Muscle layer of duodenum (tissue), 2 donors: ENCODE results near the gene GET4.

Source experiments
- H3K27ac ChIP-seq: one replicate; pipeline ENCODE4 v1.7.0; 2013; ENCODE audit warnings: mild to moderate bottlenecking, low read length
- H3K27me3 ChIP-seq: one replicate; pipeline ENCODE4 v1.7.0; 2013; ENCODE audit warnings: low read depth, mild to moderate bottlenecking, control low read depth, low read length
- H3K36me3 ChIP-seq, 2 donors: one replicate each; pipeline ENCODE4 v1.7.0; 2013; ENCODE audit warnings: low read length in 2 of 2, control low read depth in 1 of 2, mild to moderate bottlenecking in 1 of 2; ENCODE audit not compliant: insufficient read depth in 2 of 2, control insufficient read depth in 1 of 2
- H3K4me1 ChIP-seq, 2 donors: one replicate each; pipeline ENCODE4 v1.7.0; 2013; ENCODE audit warnings: low read length in 2 of 2, mild to moderate bottlenecking in 2 of 2, control low read depth in 1 of 2, moderate library complexity in 1 of 2; ENCODE audit not compliant: insufficient read depth in 2 of 2, control insufficient read depth in 1 of 2
- H3K4me3 ChIP-seq, 2 donors: one replicate each; pipeline ENCODE4 v1.7.0; 2013; ENCODE audit warnings: low read length in 2 of 2, low read depth in 1 of 2, mild to moderate bottlenecking in 1 of 2
- H3K9me3 ChIP-seq, 2 donors: one replicate each; pipeline ENCODE4 v1.7.0; 2013; ENCODE audit warnings: low read length in 2 of 2, control low read depth in 1 of 2, mild to moderate bottlenecking in 1 of 2; ENCODE audit not compliant: control insufficient read depth in 1 of 2
- donor health status: healthy.

The GET4 gene

DNA sequence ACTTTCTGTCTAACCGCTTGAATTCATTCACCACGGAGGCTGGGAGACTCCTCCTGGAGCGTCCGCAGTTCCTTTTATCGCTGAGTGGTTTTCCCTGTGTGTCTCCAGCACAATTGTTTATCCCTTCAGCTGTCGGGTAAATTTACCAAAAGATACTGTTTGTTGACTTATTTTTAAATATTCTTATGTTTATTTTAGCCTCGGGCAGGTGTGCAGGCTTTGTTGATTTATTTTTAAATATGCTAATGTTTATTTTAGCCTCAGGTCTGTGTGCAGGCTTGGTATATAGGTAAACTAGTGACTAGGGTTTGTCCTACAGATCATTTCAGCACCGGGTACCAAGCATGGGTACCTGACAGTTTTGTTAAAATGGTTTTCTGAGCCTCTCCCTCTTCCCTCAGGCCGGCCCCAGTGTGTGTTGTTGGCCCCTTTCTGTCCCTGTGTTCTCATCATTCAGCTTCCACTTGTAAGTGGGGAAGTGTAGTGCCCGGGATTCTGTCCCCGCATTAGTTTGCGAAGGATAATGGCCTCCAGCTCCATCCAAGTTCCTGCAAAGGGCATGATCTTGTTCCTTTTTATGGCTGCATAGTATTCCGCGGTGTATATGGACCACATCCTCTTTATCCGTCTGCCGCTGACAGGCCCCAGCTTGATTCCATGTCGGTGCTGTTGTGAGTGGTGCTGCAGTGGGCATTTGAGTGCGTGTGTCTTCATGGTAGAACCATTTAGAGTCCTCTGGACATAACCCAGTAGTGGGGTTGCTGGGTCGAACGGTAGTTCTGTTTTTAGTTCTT lies 5.3 kb downstream of the GET4 start:
- peaks cover 0 to 56% of the 10 kb centered on the region in 2 donors for H3K4me1 ChIP-seq
- no peaks in the 10 kb centered on the region for H3K27me3 ChIP-seq
- H3K9me3 ChIP-seq, result no peaks in the 10 kb centered on the region
- H3K27ac ChIP-seq, result no peak overlapping the region
- H3K4me3 ChIP-seq, result no peak overlapping the region
- peaks cover 2 to 8% of the 10 kb centered on the region in 2 donors for H3K36me3 ChIP-seq

GRCh38 chr7:882336-883035 lies 6.1 kb downstream of the GET4 start:
- no peaks in the 10 kb centered on the region for H3K9me3 ChIP-seq
- H3K27me3 ChIP-seq, result no peaks in the 10 kb centered on the region
- no peak overlapping the region for H3K4me3 ChIP-seq
- peaks cover 8 to 16% of the 10 kb centered on the region in 2 donors for H3K36me3 ChIP-seq
- no peak overlapping the region for H3K27ac ChIP-seq
- H3K4me1 ChIP-seq, result peaks cover 0 to 56% of the 10 kb centered on the region in 2 donors

GRCh38 chr7:883055-884021 lies 7.0 kb downstream of the GET4 start:
- Histone ChIP-seq H3K27ac (no peak overlapping the region), H3K4me1 (peaks cover 0 to 47% of the 10 kb centered on the region in 2 donors), H3K27me3 (no peaks in the 10 kb centered on the region), H3K36me3 (peaks cover 13 to 25% of the 10 kb centered on the region in 2 donors), H3K9me3 (no peaks in the 10 kb centered on the region), H3K4me3 (no peak overlapping the region)

GRCh38 chr7:884191-885003 lies 8.0 kb downstream of the GET4 start:
- H3K27me3 ChIP-seq, result no peaks in the 10 kb centered on the region
- peaks cover 0 to 37% of the 10 kb centered on the region in 2 donors for H3K4me1 ChIP-seq
- H3K36me3 ChIP-seq, result peaks cover 13 to 33% of the 10 kb centered on the region in 2 donors
- no peak overlapping the region for H3K4me3 ChIP-seq
- H3K9me3 ChIP-seq, result no peaks in the 10 kb centered on the region
- no peak overlapping the region for H3K27ac ChIP-seq

DNA sequence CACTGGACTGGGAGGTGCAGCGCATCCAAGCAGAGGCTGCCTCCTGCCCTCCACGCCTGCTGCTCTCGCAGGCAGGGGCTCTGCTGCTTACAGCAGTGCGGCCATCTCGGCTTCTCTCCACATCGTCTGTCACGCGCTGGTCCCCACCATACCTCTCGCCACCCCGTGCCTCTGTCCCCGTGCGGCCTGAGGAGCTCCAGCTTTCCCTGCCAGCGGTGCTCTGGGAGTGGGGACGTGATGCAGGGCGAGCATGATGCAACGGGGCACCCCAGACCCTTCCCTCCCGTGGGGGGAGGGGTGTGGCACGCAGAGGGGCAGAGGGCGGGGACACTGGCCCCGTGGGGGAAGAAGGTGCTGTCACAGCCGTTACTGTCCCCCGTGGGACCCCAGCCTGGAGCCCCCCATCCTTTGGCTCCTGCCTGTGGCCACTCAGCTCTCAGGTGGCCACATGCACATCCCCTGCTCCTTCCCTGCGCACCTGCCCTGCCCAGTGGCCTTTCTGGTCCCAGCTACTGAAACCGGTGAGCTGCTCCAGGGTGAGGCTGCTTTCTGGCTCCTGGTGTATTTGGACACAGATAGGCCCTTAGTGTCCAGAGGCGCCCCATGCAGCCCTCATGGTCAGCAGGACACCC lies 9.0 kb downstream of the GET4 start:
- peaks cover 0 to 33% of the 10 kb centered on the region in 2 donors for H3K4me1 ChIP-seq
- no peak overlapping the region for H3K27ac ChIP-seq
- no peaks in the 10 kb centered on the region for H3K9me3 ChIP-seq
- H3K4me3 ChIP-seq, result no peak overlapping the region
- H3K36me3 ChIP-seq, result peaks cover 13 to 33% of the 10 kb centered on the region in 2 donors
- no peaks in the 10 kb centered on the region for H3K27me3 ChIP-seq

DNA sequence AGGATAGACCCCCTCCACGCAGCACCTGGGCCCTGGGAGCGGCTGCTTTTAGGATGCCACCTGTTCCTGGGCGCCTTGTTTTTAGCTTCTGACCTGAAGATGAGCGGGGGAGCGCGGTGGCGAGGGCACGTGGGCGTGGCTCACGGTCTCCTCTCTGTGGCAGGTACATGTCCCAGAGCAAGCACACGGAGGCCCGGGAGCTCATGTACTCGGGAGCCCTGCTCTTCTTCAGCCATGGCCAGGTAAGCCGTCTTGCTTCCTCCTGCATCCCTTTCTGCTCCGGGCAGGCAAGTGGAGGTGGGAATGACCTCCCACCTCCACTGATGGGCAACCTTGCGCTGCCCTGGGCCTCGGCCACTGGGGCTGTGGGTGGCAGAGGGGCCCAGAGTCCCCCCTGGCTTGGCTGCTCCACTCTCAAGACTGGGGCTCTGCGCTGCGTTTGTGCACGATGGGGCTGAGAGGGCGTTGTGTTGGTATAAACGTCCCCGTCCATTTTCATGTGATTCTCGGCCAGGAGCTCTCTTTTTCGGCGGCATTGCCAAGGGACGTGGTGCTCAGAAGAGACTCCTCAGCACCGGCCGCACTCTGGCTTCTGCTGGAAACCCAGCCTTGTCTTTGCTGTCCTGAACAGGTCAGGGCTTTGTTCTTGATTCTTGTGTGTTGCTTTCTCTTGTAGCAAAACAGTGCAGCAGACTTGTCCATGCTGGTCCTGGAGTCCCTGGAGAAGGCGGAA lies 9.7 kb downstream of the GET4 start:
- Histone ChIP-seq H3K4me1 (peaks cover 0 to 26% of the 10 kb centered on the region in 2 donors), H3K4me3 (no peak overlapping the region), H3K36me3 (peaks cover 19 to 40% of the 10 kb centered on the region in 2 donors), H3K27me3 (no peaks in the 10 kb centered on the region), H3K27ac (no peak overlapping the region), H3K9me3 (no peaks in the 10 kb centered on the region)

GRCh38 chr7:886626-887487 lies 10.5 kb downstream of the GET4 start:
- H3K4me3 ChIP-seq, result no peak overlapping the region
- no peak overlapping the region for H3K27ac ChIP-seq
- H3K27me3 ChIP-seq, result no peaks in the 10 kb centered on the region
- no peaks in the 10 kb centered on the region for H3K9me3 ChIP-seq
- peaks cover 0 to 22% of the 10 kb centered on the region in 2 donors for H3K4me1 ChIP-seq
- H3K36me3 ChIP-seq, result peaks cover 25 to 48% of the 10 kb centered on the region in 2 donors

- Histone ChIP-seq H3K4me3 (no peak overlapping the region), H3K36me3 (peaks cover 29 to 53% of the 10 kb centered on the region in 2 donors), H3K27me3 (no peaks in the 10 kb centered on the region), H3K9me3 (no peaks in the 10 kb centered on the region), H3K4me1 (peaks cover 0 to 22% of the 10 kb centered on the region in 2 donors), H3K27ac (no peak overlapping the region)
Observed at GRCh38 chr7:887488-887820, 11.1 kb downstream of the GET4 start.
